Brain pericyte (primary cell): ENCODE measurements around the gene ATPAF2.
A peak's percentile ranks its signal among the peaks of the same experiment; 100 is the strongest.

Experiments
- DNase-seq: peaks from one replicate; pipeline ENCODE4 v3.0.0-alpha.2; 2012; ENCODE audit warnings: low read depth, low spot score

The ATPAF2 gene

DNA sequence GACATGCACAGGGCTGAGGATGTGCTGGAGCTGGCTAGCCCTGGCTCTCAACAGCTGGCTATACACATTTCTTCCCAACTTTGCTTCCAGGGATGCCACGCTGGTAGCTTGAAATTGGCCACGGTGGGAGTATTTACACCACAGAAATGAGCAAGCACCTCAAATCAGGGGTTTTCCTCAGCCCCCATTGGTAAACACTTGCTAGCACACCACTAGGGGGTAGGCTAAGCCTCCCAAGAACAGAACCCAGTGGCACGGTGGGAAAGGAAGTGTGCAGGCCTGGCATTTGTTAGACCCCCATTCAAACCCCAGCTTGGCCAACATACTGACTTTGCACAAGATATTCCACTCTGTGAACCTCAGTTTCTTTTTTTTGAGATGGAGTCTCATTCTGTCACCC, 53.4 kb downstream of the ATPAF2 start:
- no peak for DNase-seq

GRCh38 chr17:17985153-17985552, 53.8 kb downstream of the ATPAF2 start:
- no peak for DNase-seq

GRCh38 chr17:17983776-17984175, 55.2 kb downstream of the ATPAF2 start:
- DNase-seq, result no peak

- no peak for DNase-seq
These were observed 55.6 kb downstream of the ATPAF2 start for GRCh38 chr17:17983376-17983775.

- DNase-seq, result no peak
These were observed 56.2 kb downstream of the ATPAF2 start for GRCh38 chr17:17982801-17983200.

GRCh38 chr17:17981330-17981729, 57.6 kb downstream of the ATPAF2 start:
- DNase-seq, result no peak

GRCh38 chr17:17979778-17980177, 59.2 kb downstream of the ATPAF2 start:
- no peak for DNase-seq

GRCh38 chr17:17978481-17979424, 60.2 kb downstream of the ATPAF2 start:
- DNase-seq, result no peak

DNA sequence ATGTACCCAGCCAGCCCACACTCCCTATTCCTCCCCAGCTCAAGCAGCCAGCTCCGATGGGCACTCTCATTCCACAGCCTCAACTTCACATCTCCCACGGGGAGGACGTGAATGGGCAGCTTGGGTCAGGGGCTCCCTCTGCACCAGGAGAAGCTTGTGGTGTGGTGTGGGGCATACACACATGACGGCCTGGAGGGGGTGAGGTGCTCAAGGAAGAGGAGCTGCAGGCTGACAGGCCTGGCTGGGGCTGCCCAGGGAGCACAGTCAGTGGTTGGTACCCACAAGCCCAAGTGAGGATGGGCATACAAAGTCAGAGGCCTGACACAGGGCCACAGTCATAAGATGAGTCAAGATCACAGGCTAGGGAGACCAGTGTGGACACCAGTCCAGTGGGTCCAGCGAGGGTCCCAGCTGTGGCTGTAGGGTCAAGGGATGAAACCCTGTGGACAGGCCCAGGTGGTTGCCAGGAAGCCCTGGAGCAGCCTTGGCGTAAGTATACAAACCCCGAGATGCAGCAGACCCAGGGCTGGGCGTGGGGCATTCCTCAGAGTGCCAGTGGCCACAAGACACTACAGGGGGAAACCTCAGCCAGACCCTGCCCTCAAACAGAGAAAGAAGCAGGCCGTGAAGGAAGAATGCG, 61.9 kb downstream of the ATPAF2 start:
- DNase-seq, result no peak

DNA sequence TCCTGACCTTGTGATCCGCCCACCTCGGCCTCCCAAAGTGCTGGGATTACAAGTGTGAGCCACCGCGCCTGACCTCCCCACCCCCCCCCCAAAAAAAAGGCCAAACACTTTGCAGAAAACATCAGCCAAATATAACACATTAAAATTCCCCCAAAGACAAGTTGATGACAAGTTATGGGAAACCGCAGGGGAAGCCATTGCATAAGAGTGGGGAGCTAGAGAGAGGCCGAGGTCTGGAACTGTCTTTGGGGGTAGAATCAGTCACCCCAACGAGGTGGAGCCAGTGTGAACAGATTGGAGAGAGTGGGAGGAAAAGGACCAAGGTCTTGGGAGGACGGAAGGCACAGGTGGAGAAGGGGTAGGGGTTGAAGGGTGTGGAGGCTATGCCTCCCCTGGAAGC, 63.5 kb downstream of the ATPAF2 start:
- DNase-seq, result no peak

DNA sequence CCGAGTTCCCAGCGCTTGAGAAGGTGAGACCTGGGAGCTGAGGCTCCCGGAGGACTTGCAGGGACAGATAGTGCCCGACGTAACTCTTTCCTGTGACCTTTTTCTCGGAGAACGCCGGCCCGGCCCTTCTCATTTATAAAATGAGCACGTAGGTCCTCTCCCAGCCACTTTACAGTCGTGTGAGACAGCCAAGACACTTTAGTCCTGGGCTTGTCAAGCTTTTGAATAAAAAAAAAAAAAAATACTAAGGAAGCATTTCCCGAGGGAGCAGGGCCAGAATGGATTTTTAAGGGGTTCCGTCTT, 66.1 kb downstream of the ATPAF2 start:
- no peak for DNase-seq

DNA sequence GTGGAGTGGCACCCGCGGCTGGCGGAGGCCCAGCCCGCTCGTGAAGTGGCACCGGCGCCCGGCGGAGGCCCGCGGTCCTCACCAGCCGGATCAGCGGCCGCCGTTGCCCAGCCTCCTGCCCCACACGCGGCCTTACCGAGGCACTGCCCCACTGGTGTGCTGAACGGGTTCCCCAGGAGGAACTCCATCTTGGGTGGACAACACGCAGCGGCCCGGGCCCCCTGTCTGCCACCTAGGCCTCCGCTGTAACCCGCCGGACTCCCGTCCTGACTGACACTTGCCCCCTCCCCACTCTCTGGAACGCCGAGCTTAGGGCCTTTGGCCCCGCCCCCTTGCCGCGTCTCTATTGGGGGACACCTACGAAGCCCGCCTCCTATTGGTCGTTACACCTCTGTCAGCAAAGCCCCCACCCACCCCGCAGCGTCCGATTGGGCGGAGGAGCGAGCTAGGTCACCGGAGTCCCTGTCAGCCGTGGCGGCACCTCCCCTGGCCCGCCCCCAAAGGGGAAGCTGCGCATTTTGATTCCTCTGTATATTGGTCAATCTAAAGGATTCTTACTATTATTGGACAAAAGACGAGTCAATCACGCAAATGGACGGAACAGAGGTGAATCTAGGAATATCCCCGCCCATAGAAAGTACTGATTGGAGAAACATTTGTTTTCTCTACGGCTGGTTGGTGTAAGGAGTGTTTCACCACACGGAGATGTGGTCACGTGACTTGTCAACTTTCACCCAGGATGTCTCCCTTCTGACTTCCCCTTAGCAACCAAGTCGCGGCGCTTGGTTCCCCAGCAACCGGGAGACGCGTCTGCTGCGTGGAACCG, 66.6 kb downstream of the ATPAF2 start, which contains the start of the genes DRC3 and TOM1L2:
DRC3 (plus strand) TSS at position 737 of the 826 bp plus-strand sequence. CDS start 4,737 bp downstream, outside the sequence.
TOM1L2 (minus strand) TSS at position 275 of the 826 bp plus-strand sequence; CDS start at position 188, 87 bp downstream.
- peak; percentile 100 for DNase-seq

GRCh38 chr17:17971431-17972125, 67.4 kb downstream of the ATPAF2 start:
- no peak for DNase-seq

GRCh38 chr17:17970699-17971430, 68.1 kb downstream of the ATPAF2 start:
- DNase-seq, result no peak
